RWPE2 (cell line): ENCODE results near the gene CPM.

Experiments used
- ATAC-seq: fragments of 200-7000 bp; cut with Tn5 transposase; 3 replicates; pipeline ENCODE4 v1.9.1; 2021; ENCODE audit warnings: low read depth
- DNase-seq: peaks from one replicate; pipeline ENCODE4 v3.0.0-alpha.2; 2020; ENCODE audit warnings: low spot score
- H3K27ac ChIP-seq: fragments of 450-650 bp; 2 replicates; pipeline ENCODE4 v1.5.1; 2017; ENCODE audit warnings: mild to moderate bottlenecking; ENCODE audit not compliant: poor library complexity, severe bottlenecking
- H3K27me3 ChIP-seq: fragments of 250-450 bp; sonication (Bioruptor Pico); 2 replicates; pipeline ENCODE4 v1.5.1; 2021; ENCODE audit warnings: mild to moderate bottlenecking, moderate library complexity; ENCODE audit not compliant: insufficient read depth, poor library complexity, severe bottlenecking
- H3K36me3 ChIP-seq: fragments of 250-450 bp; sonication (Bioruptor Pico); 2 replicates; pipeline ENCODE4 v1.5.1; 2020; ENCODE audit warnings: low read depth, mild to moderate bottlenecking, moderate library complexity
- H3K4me1 ChIP-seq: fragments of 250-450 bp; sonication (Bioruptor Pico); 2 replicates; pipeline ENCODE4 v1.5.1; 2021; ENCODE audit warnings: mild to moderate bottlenecking, moderate library complexity; ENCODE audit not compliant: insufficient read depth, poor library complexity, severe bottlenecking
- H3K4me3 ChIP-seq: fragments of 250-450 bp; sonication (Bioruptor Pico); 2 replicates; pipeline ENCODE4 v1.5.1; 2021; ENCODE audit warnings: mild to moderate bottlenecking, moderate library complexity; ENCODE audit not compliant: severe bottlenecking
- H3K9me3 ChIP-seq: fragments of 250-450 bp; sonication (Bioruptor Pico); 2 replicates; pipeline ENCODE4 v1.5.1; 2021; ENCODE audit warnings: mild to moderate bottlenecking, moderate library complexity; ENCODE audit not compliant: severe bottlenecking
- TF ChIP-seq, protein P1 (sequence below): fragments of 450-650 bp; IDR thresholded peaks from one replicate; pipeline ENCODE4 v1.5.1; 2017; ENCODE audit warnings: mild to moderate bottlenecking, moderate library complexity; ENCODE audit not compliant: poor library complexity, severe bottlenecking

The CPM gene

DNA sequence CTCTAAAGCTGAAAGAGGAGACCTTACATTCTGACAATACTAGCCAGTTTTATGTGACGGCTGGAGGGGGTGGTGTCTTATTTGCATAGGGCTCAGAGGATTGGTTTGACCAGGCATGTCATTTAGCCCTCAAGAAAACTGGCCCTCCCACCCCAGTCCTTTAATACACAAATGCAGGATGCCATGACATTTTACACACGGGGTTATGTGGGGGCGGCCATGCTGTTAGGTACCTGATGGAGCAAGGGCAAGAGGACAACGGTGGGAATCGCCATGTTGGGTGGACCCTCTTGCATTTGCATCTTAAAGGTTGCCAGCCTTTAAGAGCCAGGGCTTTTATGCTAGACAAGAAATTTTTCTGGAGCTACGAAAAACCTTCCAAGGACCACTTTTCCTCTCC is 101.7 kb downstream of the CPM start:
- no peak overlapping the region for H3K4me3 ChIP-seq
- no peaks in the 10 kb centered on the region for H3K27me3 ChIP-seq
- H3K36me3 ChIP-seq, result peaks cover 95% of the 10 kb centered on the region
- peaks cover 9% of the 10 kb centered on the region for H3K4me1 ChIP-seq
- no peak for DNase-seq
- no peaks in the 10 kb centered on the region for H3K9me3 ChIP-seq
- TF ChIP-seq, protein P1, sequence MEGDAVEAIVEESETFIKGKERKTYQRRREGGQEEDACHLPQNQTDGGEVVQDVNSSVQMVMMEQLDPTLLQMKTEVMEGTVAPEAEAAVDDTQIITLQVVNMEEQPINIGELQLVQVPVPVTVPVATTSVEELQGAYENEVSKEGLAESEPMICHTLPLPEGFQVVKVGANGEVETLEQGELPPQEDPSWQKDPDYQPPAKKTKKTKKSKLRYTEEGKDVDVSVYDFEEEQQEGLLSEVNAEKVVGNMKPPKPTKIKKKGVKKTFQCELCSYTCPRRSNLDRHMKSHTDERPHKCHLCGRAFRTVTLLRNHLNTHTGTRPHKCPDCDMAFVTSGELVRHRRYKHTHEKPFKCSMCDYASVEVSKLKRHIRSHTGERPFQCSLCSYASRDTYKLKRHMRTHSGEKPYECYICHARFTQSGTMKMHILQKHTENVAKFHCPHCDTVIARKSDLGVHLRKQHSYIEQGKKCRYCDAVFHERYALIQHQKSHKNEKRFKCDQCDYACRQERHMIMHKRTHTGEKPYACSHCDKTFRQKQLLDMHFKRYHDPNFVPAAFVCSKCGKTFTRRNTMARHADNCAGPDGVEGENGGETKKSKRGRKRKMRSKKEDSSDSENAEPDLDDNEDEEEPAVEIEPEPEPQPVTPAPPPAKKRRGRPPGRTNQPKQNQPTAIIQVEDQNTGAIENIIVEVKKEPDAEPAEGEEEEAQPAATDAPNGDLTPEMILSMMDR, result no peak
- no peak for ATAC-seq
- H3K27ac ChIP-seq, result no peak overlapping the region

DNA sequence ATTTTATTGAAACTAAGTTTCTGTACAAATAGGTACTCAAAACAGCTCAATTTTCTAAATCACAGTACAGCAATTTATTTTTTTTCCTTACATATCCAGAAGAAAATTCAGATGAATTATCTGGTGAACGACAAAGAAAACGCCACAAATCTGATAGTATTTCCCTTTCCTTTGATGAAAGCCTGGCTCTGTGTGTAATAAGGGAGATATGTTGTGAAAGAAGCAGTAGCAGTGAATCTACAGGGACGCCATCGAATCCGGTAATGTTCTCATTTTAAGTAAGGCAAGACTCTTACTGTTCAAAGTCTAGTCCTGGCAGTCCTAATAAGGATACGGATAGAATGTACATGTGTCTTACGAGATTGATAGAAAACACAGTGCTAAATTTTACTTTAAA is 104.3 kb downstream of the CPM start:
- ATAC-seq, result no peak
- Histone ChIP-seq H3K9me3 (no peaks in the 10 kb centered on the region), H3K4me3 (no peak overlapping the region), H3K27me3 (no peaks in the 10 kb centered on the region), H3K4me1 (peaks cover 9% of the 10 kb centered on the region), H3K36me3 (peaks cover 95% of the 10 kb centered on the region), H3K27ac (no peak overlapping the region)
- TF ChIP-seq, protein P1, result no peak
- DNase-seq, result no peak

DNA sequence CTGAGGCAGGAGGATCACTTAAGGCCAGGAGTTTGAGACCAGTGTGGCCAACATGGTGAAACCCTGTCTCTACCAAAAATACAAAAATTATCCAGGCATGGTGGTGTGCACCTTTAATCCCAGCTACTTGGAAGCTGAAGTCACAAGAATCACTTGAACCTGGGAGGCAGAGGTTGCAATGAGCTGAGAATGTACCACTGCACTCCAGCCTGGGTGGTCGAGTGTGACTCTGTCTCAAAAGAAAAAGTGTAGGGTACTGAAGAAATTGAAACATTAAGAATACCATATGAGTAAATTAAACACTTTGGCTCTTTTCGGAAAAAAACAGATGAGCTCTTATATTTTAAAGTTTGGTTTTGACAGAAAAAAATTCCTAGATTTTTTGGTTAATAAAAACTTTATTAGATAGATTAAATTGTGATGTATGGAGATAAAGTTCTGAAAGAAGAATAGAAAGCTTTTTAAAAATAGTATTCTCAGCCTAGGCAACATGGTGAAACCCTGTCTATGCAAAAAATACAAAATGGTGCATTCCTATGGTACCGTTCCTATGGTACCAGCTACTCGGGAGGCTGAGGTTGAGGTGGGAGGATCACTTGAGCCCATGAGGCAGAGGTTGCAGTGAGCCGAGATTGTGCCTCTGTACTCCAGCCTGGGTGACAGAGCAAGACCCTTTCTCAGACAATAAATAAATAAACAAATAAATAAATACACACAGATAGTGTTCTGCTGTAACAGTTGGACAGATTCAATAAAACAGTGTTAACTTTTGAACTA is 104.9 kb downstream of the CPM start:
- DNase-seq (no peak), ATAC-seq (no peak)
- H3K4me3 ChIP-seq, result no peak overlapping the region
- no peaks in the 10 kb centered on the region for H3K9me3 ChIP-seq
- H3K4me1 ChIP-seq, result peaks cover 9% of the 10 kb centered on the region
- no peaks in the 10 kb centered on the region for H3K27me3 ChIP-seq
- peaks cover 96% of the 10 kb centered on the region for H3K36me3 ChIP-seq
- TF ChIP-seq, protein P1, result no peak
- no peak overlapping the region for H3K27ac ChIP-seq

DNA sequence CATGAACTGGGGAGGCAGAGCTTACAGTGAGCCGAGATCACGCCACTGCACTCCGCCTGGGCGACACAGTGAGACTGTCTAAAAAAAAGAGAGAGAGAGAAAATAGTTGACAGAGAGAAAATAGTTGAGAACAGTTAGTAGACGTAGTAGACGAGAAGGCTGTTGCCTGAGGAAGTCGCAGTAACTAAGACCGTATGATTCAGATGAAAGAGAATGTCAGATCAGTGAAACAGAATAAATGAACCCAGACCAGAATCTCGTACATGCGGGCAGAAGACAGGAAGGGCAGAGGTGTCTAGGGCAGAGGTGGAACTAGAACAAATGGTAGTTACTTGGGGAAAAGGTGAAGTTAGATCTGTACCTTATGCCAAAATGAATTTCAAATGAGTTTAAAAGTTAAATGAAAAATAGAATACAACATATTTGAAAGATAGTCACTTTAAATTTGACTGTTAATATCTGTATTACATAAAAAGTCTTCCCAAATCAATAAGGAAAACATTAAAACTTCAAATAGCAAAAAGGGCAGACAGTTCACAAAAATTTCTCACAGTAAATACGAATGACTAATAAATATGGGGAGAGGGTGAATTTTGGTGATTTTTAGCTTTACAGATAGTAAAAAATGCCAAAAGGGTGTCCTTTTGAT is 107.3 kb downstream of the CPM start:
- ATAC-seq, result no peak
- no peak overlapping the region for H3K4me3 ChIP-seq
- peaks cover 99% of the 10 kb centered on the region for H3K36me3 ChIP-seq
- no peak overlapping the region for H3K27ac ChIP-seq
- no peaks in the 10 kb centered on the region for H3K27me3 ChIP-seq
- peaks cover 9% of the 10 kb centered on the region for H3K4me1 ChIP-seq
- no peak for DNase-seq
- no peaks in the 10 kb centered on the region for H3K9me3 ChIP-seq
- TF ChIP-seq, protein P1, result no peak
